ENCODE data around the gene PROX2.

PROX2 gene

GRCh38 chr14:74875204-74875603 lies 741 bp downstream of the PROX2 start:
- DNase-seq (ENCODE audit: low read depth) = no peak

GRCh38 chr14:74871819-74872218 lies 4.1 kb downstream of the PROX2 start:
- no peak for DNase-seq (ENCODE audit: low read depth)

- DNase-seq (ENCODE audit: low read depth) = no peak
These were observed 7.2 kb downstream of the PROX2 start for GRCh38 chr14:74868739-74869138.

- no peak for DNase-seq (ENCODE audit: low read depth)
These were observed 8.3 kb downstream of the PROX2 start for GRCh38 chr14:74867673-74868072.

GRCh38 chr14:74866708-74867389 lies 9.1 kb downstream of the PROX2 start:
- DNase-seq (ENCODE audit: low read depth) = no peak

GRCh38 chr14:74865156-74865555 lies 10.8 kb downstream of the PROX2 start:
- no peak for DNase-seq (ENCODE audit: low read depth)

GRCh38 chr14:74864198-74864597 lies 11.7 kb downstream of the PROX2 start:
- DNase-seq (ENCODE audit: low read depth) = no peak

- no peak for DNase-seq (ENCODE audit: low read depth)
These were observed 12.7 kb downstream of the PROX2 start for GRCh38 chr14:74863274-74863673.

GRCh38 chr14:74861734-74862090 lies 14.2 kb downstream of the PROX2 start:
- DNase-seq (ENCODE audit: low read depth) = no peak

- DNase-seq (ENCODE audit: low read depth) = peak; percentile 87
These were observed 14.8 kb downstream of the PROX2 start for GRCh38 chr14:74860899-74861733.

GRCh38 chr14:74859757-74860552 lies 16.0 kb downstream of the PROX2 start:
- DNase-seq (ENCODE audit: low read depth) = no peak

GRCh38 chr14:74858022-74858421 lies 17.9 kb downstream of the PROX2 start:
- no peak for DNase-seq (ENCODE audit: low read depth)

- no peak for DNase-seq (ENCODE audit: low read depth)
These were observed 19.6 kb downstream of the PROX2 start for GRCh38 chr14:74856366-74856765.

- no peak for DNase-seq (ENCODE audit: low read depth)
These were observed 20.0 kb downstream of the PROX2 start for GRCh38 chr14:74855945-74856344.

GRCh38 chr14:74855021-74855420 lies 20.9 kb downstream of the PROX2 start:
- DNase-seq (ENCODE audit: low read depth) = no peak

- no peak for DNase-seq (ENCODE audit: low read depth)
These were observed 22.4 kb downstream of the PROX2 start for GRCh38 chr14:74853581-74853980.

- DNase-seq (ENCODE audit: low read depth) = peak; percentile 10
These were observed 22.9 kb downstream of the PROX2 start for GRCh38 chr14:74852922-74853530.

- DNase-seq (ENCODE audit: low read depth) = no peak
These were observed 27.2 kb downstream of the PROX2 start for GRCh38 chr14:74848768-74849167.

GRCh38 chr14:74846968-74847665 lies 28.8 kb downstream of the PROX2 start:
- DNase-seq (ENCODE audit: low read depth) = peak; percentile 81

- no peak for DNase-seq (ENCODE audit: low read depth)
These were observed 29.8 kb downstream of the PROX2 start for GRCh38 chr14:74846168-74846567.

GRCh38 chr14:74843653-74844052 lies 32.3 kb downstream of the PROX2 start:
- peak; percentile 36 for DNase-seq (ENCODE audit: low read depth)
